Lower leg skin (tissue), 4 donors: Measurements from ENCODE around the gene GRIK4. TPM values are rescaled to one million over a fixed set of nuclear protein-coding genes. Genes with fewer than 3 reads are reported as not detected.

Experiments
- DNase-seq, 2 donors: peaks; one replicate each; pipeline ENCODE4 v3.0.0-alpha.2; 2019; ENCODE audit warnings: low spot score in 2 of 2
- H3K4me3 ChIP-seq: fragments of 200-600 bp; sonication (generic); 2 replicates; pipeline ENCODE4 v1.5.1; 2017; ENCODE audit warnings: mild to moderate bottlenecking, low read depth; ENCODE audit not compliant: poor library complexity, severe bottlenecking
- POLR2A ChIP-seq, 2 donors: fragments of 450-650 bp; IDR thresholded peaks; one replicate each; pipeline ENCODE4 v1.6.1; 2016 to 2017; ENCODE audit warnings: antibody characterized with exemption in 2 of 2, mild to moderate bottlenecking in 1 of 2, moderate library complexity in 1 of 2
- WGBS, 2 donors: methylation state at CpG; one replicate each; pipeline ENCODE4 v1.1.5; 2018; 5-methylcytosine and 5-hydroxymethylcytosine counted together
- intact Hi-C: fragments of 100-400 bp; cut with DNase I; formaldehyde crosslinking; loops from one replicate; pipeline ENCODE4 v1.15.0; 2023; ENCODE audit warnings: low total_unique reads
- total RNA-seq, 4 donors: library from RNA; depleted of rRNA; stranded (reverse); fragments of >200 nt; gene quantifications; one replicate each; pipeline ENCODE4 v1.1.0, GENCODE V29; 2016
- TF ChIP-seq, protein P1 (sequence below), 3 donors: fragments of 450-650 bp; IDR thresholded peaks; one replicate each; pipeline ENCODE4 v1.5.1; 2016; ENCODE audit warnings: antibody characterized with exemption in 3 of 3, mild to moderate bottlenecking in 3 of 3, moderate library complexity in 2 of 3

The GRIK4 gene
- total RNA-seq, 4 donors from 2014 or later = 0.06 to 0.67 TPM; not detected in 2

DNA sequence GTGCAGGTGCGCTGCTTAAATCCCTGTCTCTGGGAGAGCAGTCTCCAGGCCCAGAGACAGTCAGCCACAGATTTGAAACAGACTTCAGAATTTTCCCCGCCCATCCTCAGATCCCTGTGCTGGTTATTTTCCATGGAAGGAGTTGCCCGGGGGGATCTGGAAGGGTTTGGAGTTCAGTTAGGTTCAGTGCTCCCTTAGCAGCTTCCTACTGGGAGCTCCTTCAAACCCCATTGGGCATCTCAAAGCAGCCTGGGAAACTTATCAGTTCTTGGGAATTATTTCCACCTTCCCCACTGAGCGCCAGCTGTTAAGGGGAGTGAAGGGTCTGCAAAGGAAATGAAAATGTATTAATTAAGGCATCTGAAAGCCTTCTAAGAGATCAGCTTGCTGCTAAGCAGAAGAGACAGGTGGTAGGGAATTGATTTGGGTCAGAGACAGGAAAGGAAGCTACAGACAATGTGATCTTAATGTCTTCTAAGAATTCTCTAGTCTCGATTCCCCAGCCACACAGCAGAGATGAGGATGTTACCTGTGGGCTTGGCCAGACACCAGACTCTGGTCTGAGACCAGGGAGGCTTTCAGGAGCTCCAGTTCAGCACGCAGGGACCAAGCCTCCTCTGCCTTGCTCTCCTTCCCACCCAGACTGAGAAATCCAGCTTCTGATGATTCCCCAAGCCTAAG lies 406.2 kb downstream of the GRIK4 start:
- H3K4me3 ChIP-seq = no peak overlapping the region
- DNase-seq = no peak
- TF ChIP-seq, protein P1, sequence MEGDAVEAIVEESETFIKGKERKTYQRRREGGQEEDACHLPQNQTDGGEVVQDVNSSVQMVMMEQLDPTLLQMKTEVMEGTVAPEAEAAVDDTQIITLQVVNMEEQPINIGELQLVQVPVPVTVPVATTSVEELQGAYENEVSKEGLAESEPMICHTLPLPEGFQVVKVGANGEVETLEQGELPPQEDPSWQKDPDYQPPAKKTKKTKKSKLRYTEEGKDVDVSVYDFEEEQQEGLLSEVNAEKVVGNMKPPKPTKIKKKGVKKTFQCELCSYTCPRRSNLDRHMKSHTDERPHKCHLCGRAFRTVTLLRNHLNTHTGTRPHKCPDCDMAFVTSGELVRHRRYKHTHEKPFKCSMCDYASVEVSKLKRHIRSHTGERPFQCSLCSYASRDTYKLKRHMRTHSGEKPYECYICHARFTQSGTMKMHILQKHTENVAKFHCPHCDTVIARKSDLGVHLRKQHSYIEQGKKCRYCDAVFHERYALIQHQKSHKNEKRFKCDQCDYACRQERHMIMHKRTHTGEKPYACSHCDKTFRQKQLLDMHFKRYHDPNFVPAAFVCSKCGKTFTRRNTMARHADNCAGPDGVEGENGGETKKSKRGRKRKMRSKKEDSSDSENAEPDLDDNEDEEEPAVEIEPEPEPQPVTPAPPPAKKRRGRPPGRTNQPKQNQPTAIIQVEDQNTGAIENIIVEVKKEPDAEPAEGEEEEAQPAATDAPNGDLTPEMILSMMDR (IDR thresholded peaks at IDR 0.05) = no peak
- no peak for TF ChIP-seq POLR2A (IDR thresholded peaks at IDR 0.05)
- 31 to 43% methylated on average over 6 of the region's 6 CpGs for WGBS, 2 donors
- intact Hi-C loops = no loop called here

DNA sequence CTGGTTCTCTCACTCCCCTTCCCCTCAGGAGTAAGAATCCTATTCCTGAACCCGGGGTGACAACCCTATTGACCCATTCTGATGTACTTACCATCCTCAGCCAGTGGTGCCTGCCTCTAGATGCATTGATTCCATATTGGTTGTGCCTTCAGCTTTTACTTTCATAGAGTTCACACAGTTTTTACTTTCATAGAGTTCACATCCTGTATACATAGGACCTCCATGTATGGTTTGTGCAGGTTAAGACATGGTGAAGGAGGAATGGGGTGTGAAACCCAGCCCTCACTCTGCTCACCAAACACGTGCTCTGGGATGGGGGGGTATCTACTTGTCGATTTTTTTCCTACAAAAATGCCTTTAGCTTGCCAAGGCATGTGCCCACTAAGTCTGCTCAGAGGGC lies 406.7 kb downstream of the GRIK4 start:
- intact Hi-C loops = no loop called here
- TF ChIP-seq, protein P1 (IDR thresholded peaks at IDR 0.05) = no peak
- no peak for TF ChIP-seq POLR2A (IDR thresholded peaks at IDR 0.05)
- no peak overlapping the region for H3K4me3 ChIP-seq
- DNase-seq = no peak
- 42 to 47% methylated on average over 3 of the region's 3 CpGs for WGBS, 2 donors

DNA sequence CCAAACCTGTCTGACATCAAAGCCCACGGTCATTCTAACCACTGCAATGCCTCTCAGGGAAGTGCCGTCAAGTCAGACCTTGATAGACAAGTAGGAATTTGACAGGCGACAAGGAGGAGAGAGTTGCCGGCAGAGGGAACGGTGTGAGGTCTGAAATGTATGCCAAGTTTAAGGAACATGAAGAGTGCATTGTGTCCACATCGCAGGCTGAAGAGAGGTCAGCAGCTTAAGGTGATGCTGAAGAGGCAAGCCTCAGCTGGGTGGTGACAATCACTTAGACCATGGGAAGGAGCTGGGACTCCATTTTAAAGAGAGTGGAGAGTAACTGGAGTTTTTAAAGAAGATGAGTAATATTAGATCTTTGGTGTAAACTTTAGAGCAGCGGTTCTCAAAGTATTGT lies 407.5 kb downstream of the GRIK4 start:
- H3K4me3 ChIP-seq = no peak overlapping the region
- DNase-seq = no peak
- TF ChIP-seq, protein P1 (IDR thresholded peaks at IDR 0.05) = no peak
- TF ChIP-seq POLR2A (IDR thresholded peaks at IDR 0.05) = no peak
- 91 to 92% methylated on average over 7 of the region's 7 CpGs for WGBS, 2 donors
- intact Hi-C loops = no loop called here

DNA sequence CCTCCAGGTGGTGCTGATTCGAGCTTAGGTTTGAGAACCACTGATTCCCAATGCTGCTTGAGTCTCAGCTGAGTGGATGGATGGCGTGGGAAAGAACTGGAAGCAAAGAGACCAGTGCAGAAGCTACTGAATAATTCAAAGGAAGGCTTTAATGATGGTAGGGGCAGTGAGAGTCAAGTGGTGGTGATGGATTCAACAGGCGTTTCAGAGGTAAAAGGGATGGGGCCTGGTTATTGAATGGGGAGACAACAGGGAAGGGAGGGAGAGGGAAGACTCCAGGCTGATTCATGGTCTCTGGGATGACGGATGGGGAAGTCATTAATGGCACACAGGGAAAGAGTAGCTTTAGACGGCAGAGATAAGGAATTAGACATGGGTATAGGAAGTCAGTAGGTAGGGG lies 408.0 kb downstream of the GRIK4 start:
- intact Hi-C loops = no loop called here
- DNase-seq = no peak
- TF ChIP-seq, protein P1 (IDR thresholded peaks at IDR 0.05) = no peak
- no peak for TF ChIP-seq POLR2A (IDR thresholded peaks at IDR 0.05)
- WGBS, 2 donors = 81 to 89% methylated on average over 5 of the region's 5 CpGs
- no peak overlapping the region for H3K4me3 ChIP-seq

DNA sequence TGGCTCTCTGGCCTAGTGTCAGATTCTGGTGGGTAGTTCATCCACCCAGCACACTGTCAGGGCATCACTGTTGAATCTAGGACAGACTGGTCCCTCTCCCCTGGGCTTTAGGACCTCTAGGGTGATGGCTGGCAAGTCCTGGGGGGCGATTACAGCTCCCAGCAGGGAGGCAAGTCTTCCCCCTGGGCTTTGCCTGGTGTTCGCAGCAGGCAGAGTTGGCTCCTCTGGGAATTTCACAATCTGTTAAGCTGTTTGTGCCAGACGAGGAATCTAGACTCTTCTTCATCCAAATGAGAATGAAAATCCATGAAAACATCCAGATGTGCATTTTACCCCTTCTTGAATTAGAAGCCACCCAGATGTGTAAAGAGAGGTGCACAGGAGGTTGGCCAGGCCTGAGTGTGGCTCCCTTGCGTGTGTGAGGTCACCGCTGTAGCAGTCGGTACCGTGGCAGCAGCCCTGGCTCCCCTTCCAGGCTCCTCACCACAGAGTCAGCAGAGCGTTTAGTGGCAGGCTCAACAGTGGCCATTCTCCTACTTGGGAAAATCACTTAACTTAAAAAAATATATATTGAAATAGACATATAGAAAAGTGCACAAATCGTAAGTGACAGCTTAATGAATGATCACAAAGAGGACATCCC lies 412.4 kb downstream of the GRIK4 start:
- H3K4me3 ChIP-seq = no peak overlapping the region
- no peak for DNase-seq
- TF ChIP-seq POLR2A (IDR thresholded peaks at IDR 0.05) = no peak
- TF ChIP-seq, protein P1 (IDR thresholded peaks at IDR 0.05) = no peak
- WGBS, 2 donors = 78 to 82% methylated on average over 8 to 9 of the region's 9 CpGs
- intact Hi-C loops = no loop called here
